Tibial nerve (tissue), 4 donors: ENCODE data around the gene CFAP251.

Source experiments
- CTCF ChIP-seq, 5 experiments: fragments of 200-600 bp in 3 of 5; fragments of 450-650 bp in 2 of 5; sonication (generic) in 3 of 5; IDR thresholded peaks; one replicate each; pipeline ENCODE4 v1.5.1; 2016 to 2019; ENCODE audit warnings: antibody characterized with exemption in 5 of 5, mild to moderate bottlenecking in 3 of 5, moderate library complexity in 2 of 5
- EP300 ChIP-seq, 2 donors: sonication (generic); formaldehyde crosslinking; IDR thresholded peaks; one replicate each; pipeline ENCODE4 v1.6.1; 2017; ENCODE audit warnings: antibody characterized with exemption in 2 of 2, mild to moderate bottlenecking in 1 of 2
- POLR2A ChIP-seq, 2 donors: fragments of 450-650 bp; IDR thresholded peaks; one replicate each; pipeline ENCODE4 v1.6.1; 2017; ENCODE audit warnings: antibody characterized with exemption in 2 of 2, mild to moderate bottlenecking in 2 of 2, moderate library complexity in 2 of 2

DNA sequence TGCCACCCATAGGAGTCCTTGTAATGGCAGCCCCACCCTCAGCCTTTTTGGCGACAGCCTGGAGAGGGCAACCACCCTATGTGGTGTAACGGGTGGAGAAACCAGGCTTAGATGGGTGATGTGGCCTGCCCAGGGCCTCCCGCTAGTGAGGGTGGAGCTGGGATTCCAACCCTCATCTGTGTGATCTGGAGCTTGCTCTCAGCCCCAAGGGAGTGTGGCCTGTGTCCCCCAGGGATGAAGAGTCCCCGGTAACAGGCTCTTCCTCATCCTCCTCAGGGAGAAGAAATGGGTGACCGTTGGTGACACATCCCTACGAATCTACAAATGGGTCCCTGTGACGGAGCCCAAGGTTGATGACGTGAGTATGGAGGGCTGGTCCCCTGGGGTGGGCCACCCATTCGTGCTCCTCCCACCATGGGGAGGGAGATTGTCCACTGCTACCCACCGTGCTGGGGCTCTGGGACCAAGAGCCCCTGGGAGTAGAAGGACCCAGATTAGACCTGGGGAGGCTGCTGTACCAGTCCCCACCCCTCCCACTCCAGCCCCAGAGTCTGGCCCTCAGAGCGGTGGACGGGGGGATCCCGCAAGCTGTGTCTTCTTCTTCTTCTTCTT lies 112.1 kb downstream of the CFAP251 start:
- no peak for TF ChIP-seq POLR2A (IDR thresholded peaks at IDR 0.05)
- TF ChIP-seq EP300 (IDR thresholded peaks at IDR 0.05), result no peak
- TF ChIP-seq CTCF (IDR thresholded peaks at IDR 0.05), result no peak
